HCEC 1CT (cell line): ENCODE data around the gene MAP4K2.
A peak's percentile ranks its signal among the peaks of the same experiment; 100 is the strongest.

Experiments
- DNase-seq: peaks from one replicate; pipeline ENCODE4 v3.0.0-alpha.2; 2017

The MAP4K2 gene

DNA sequence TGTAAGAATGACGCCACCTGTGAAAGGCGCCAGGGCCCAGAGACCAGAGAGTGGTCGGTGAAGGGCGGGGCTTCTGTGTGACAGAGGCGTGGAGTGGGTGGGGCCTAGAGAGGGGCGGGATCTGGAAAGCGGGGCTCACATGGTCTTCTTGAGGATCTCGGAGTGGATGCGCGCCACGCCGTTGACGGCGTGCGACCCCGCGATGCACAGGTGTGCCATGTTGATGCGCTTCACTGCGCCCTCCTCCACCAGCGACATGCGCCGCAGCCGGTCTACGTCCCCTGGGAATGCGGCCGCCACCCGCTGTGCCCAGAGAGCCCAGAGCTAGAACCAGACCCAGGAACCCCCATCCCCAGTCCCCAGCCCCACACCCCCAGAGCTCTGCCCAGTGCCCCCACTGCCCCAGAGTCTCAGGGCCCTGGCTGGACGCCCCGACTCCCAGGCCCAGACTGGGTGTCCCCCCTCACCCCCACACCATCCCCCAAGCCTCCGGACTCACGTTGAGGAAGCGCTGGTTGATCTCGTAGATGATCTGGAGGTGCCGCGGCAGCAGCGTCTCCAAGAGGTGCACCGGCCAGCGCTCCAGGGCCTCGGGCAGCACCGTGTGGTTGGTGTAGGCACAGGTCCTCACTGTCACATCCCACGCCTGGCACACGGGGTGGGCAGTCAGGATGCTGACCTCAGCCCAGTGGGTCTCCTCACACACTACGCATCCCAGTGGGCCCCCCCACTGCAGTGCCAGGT is 49.5 kb downstream of the MAP4K2 start:
- no peak for DNase-seq

GRCh38 chr11:64753019-64753379 is 50.0 kb downstream of the MAP4K2 start:
- no peak for DNase-seq

DNA sequence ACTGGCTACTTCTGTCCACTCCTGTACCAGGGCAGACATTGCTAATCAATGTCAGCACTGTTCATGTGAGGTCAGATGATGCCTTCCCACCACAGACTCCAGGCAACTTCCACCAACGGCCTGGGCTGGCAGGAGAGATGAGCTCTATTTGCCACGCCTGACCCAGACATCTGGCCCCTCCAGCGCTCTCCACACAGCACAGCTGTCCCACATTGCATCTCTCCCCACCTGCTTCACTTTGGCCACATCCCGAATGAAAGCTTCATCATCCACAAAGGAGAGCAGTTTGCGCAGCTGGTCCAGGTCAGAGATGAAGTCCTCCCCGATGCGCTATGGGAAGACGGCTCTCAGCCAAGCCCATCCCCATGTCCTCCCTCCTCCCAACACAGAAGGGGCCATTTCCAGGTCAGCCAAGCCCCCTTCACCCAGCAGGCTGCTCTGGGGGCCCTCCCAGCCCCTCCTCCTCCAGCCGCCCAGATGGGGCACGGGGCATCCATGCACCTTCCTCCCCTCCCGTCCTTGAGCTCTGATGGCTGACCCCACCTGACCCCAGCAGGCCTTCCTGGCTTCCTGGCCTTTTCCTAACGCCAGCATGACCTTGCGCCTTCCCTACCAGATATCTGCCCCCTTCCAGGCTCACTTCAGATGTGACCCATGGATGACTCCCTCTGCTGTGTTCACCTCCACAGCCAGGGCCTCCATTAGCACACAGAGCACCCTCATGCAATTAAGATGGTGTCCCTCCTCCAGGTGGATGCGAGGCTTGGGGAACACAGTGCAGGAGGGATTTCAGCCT is 50.6 kb downstream of the MAP4K2 start:
- DNase-seq, result no peak

- DNase-seq, result no peak
Observed at GRCh38 chr11:64751580-64751979, 51.4 kb downstream of the MAP4K2 start.

DNA sequence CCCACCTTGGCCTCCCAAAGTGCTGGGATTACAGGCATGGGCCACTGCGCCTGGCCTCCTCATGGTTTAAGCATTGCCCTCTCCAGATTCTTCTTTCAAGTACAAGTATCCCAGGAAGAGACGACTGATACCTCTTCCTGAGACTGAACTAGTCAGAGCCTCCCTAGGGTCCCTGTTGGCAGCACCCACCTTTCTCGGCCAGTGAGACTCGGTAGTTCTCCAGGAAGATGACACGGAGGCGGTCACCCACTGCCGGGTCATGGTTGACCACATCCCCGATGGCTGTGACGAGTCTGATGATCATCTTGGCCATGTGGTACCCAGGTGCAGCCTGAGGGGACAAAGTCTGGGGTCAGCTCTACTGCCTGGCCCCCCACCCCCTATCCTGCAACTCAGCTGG is 51.9 kb downstream of the MAP4K2 start:
- DNase-seq, result no peak

DNA sequence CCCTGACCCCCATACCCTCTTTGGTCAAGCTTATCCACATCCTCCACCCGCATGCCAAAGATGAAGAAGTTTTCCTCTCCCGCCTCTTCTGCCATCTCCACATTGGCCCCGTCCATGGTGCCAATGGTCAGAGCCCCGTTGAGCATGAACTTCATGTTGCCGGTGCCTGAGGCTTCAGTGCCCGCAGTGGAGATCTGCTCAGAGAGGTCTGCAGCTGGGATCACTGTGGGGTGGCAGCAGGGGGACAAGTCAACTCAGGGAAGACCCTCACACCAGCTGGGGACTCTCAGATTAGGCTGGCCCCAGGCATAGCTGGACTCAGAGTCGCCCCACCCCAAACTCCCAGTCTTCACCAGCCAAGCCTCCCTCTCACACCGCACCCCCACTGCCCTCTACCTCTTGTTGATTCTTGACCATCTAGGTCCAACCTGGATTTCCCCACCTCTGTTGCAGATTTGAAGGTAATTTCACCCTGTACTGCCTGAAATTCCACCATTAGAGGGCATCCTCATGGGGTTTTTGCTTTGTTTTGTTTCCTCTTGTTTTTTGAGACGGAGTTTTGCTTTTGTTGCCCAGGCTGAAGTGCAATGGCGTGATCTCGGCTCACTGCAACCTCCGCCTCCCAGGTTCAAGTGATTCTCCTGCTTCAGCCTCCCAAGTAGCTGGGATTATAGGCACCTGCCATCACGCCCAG is 52.5 kb downstream of the MAP4K2 start:
- no peak for DNase-seq

DNA sequence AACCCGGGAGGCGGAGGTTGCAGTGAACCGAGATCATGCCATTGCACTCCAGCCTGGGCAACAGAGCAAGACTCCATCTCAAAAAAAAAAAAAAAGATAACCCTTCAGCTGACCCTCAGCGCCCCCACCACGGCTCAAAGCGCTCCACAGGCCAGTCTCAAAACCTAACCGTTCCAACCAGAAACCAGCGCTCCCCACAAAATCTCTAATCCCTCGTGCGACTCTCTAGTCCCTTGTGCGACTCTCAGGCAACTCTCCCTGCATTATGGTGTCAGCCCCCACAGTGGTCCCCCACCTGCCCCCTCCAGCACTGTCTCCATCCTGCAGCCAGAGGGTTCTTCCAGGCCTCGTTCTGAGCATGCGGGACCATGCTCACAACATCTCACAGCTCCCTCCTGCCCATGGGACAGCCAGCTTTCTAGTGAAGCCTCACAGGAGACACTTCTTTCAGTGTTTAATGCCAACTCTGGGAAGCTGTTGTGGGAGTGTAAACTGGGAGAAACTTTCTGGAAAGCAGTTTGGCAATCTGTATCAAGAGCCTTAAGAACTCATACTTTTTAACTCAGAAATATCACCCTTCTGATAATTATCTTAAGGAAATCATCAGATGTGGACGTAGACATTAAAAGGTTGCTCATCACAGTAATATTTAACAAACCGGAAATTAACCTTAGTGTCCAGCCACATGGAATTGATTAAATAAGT is 54.9 kb downstream of the MAP4K2 start:
- DNase-seq, result no peak

DNA sequence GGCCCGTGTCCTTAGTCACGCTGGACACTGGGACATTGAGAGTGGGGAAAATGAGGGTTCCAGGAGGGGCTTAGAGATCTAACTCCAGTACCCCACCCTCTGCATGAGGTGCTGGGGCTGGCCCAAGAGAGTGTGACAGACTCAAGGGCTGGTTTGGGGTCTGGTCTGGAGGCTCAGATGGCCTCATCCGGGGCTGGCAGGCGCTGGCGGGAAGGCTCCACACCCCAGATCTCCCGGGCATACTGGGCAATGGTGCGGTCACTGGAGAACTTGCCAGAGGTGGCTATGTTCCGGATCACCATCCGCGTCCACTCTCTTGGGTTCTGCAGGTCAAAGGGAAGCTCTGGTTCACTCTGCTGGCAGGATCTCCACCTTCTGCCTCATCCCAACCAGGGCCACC is 56.5 kb downstream of the MAP4K2 start:
- no peak for DNase-seq

DNA sequence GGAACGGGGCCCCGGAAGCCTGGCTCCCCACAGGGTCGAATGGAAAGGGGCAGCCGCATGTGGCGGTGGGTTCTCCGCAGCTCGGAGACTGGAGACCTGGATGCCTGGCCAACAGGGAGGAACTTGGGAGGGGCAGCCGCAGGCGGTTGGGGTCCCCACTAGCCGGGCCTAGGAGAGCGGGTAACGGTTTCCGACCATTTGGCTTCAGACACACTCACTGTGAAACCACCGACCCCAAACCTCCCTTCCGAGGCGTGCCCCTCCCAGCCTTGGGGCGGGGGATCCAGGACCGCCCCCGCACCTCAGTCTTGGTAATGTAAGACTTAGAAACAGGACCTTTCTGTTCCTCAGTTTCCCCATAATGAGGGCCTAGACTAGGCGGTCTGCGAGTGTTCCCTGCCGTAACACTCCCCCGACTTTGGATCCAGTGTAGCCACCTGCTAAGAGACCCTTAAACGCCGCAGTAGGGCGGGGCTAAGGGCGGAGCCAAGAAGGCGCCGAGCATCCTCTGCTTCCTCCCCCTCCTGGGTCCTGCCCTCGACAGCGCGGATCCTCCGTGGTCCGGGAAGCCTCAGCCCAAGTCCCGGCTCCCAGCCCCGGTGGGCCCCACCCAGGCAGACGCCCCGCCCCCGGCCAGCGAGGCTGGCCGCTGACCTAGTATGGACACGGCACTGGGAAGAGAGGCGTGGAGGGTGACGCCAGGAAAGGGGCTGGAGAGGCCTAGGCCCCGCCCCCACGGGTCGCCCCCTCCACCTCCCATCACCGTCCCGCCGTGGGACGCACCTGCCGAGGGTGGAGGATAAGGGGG is 57.3 kb downstream of the MAP4K2 start:
- DNase-seq, result peak; percentile 33

DNA sequence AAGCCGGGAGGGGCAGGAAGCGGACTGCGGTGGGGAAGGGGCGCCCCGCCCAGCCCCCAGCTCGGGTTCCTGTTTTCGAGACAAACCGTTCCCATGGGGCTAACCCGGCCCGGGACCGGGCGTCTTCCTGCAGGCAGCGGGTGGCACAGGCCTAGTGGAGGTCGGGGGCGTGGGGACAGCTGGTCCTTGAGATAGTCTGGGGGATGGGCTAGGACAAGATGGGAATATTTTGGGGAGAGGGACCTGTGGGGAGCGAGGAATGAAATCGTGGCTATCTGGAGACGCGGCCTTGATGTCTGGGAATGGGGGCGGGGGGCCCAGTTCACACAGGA is 57.9 kb downstream of the MAP4K2 start:
- DNase-seq, result no peak

DNA sequence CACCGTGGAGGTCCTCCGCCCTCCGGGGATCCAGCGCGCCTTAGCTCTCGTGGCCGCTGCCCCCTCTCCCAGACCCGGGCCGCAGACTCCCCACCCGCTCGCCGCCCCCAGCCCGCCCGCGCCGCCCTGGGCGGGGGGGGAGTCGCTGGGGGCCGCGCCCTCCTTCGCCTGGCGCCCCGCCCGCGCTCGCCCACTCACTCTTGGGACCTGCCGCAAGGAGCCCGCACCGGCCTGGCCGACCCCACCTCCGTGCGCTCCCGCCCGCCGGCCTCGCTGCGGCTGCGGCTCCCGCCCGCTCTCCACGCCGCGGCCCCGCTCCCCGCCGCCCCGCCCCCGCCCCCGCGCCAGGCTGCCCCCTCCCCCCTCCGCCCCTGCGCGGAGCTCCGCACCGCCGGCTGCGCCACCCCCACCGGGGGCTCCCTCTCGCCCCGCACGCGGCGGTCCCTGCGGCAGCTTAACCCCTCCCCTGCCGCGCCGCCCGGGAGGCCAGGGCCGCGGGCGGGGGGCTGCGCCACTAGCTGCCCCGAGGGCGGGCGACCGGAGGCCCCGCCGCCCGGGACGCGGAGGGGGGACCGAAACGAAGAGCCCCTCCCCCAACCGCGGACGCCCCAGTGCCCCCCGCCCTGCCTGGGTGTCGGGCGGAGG is 58.3 kb downstream of the MAP4K2 start:
- DNase-seq, result no peak

- no peak for DNase-seq
Observed at GRCh38 chr11:64743591-64744543, 59.1 kb downstream of the MAP4K2 start, which contains the start of gene RASGRP2. RASGRP2 (minus strand) TSS chr11:64744142; CDS start chr11:64742866, 1,276 bp downstream.

- peak; percentile 11 for DNase-seq
Observed at GRCh38 chr11:64742889-64743590, 60.0 kb downstream of the MAP4K2 start.

DNA sequence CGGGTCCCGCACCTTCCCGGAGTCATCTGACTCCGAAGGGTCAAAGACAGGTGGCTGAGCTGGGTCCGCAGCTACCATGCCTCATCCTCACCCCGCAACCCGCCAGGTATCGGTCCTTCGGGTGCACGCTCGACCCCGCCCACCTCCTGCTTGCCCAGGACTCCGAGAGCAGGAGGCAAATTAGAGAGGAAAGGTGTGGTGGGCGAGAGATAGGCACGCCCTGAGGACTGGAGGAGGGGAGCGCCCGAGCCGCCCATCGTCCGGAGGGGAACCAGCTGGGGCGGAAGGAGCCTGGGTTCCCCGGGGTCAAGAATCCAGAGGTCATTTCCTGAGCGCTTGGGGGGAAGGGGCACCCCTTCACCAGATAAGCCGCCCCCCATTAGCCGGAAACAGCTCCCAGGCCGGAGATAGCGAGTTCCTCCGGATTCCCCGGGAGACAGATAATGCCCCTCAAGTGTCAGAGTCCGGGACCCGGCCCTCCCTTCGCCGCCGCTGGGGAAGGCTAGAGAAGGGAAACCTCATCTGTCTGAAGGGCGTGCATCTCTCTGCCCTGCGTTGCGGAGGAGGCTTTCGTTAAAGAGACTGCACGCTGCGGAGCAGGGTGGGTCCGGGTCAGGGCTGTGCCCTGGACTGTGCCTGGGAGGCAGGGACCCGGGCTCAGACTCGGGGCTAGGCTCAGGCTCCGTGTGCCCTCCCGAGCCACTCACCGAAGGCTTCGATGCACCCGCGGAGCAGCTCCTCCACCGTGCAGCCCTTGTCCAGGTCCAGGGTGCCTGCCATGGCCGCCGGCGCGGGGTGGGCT is 60.7 kb downstream of the MAP4K2 start:
- DNase-seq, result no peak

DNA sequence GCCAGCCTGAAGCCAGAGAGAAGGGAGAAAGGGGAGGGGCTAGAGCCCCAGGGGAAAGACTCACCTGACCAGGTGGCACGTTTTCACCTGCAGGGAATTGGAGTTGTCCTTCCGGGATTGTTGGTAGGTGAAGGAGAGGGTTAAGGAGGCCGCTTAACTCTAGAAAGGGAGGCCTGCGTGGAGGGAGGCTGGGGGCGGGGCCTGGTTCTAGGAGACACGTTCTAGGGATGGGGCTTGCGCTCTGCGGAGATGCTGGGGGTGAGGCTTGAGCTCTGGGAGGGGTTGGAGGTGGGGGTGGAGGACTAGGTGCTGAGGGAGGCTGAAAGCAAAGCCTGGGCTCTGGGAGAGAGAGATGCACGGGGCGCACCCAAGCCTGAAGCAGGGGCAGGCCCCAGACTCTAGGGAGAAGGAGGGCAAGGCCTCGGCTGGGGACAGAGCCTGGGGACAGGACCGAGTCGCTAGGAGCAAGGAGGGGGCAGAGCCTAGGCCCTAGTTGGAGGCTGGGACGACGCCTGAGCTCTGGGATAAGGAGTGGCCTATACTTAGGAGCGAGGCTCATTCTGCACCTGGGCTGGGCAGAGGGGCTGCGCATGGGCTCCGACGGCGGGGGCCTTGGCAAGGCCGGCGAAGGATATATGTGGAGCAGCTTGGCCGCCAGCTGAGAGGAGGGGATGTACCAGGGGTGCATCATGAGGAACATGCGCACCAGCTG is 61.5 kb downstream of the MAP4K2 start:
- no peak for DNase-seq

DNA sequence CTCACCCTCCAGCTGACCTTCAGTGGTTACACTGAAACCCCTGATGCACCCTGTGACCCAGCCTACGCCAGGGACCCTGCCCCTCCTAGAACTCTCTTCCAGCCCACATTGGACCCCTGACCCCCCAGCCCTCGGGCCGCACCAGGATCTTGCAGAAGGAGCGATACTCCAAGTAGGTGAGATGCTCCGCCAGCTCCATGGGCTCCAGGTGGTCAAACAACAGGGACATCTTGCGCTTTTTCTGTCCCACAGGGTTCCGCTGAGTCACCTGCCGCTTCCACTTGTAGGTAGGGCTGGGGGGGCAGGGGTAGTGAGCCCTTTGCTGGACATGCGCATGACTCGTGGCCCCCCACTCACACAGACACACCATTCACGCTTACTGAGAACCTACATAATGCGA is 63.1 kb downstream of the MAP4K2 start:
- no peak for DNase-seq

DNA sequence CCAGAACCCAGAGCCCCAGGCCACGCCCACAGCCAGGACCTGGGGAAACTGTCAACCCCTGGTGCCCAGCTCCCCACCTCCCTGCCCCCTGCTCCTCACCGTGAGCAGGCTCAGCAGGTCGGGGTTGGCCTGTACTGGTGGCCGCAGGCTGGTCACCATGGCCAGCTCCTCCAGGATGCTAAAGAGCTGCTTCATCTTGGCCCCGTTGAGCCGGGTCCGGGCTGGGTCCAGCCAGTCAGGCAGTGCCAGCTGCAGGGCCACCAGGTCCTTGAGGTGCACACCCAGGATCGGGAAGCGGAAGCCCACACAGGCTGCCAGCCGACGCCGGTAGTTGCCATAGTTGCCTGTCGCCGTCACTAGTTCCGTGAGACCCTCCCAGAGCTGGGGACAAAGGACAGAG is 66.4 kb downstream of the MAP4K2 start:
- no peak for DNase-seq

GRCh38 chr11:64735725-64736259 is 67.2 kb downstream of the MAP4K2 start:
- no peak for DNase-seq
